Stimulated activated CD4-positive, alpha-beta T cell treated with anti-CD3 and anti-CD28 coated beads, Interleukin-15, amount 100 ng/mL, for 1 hour (primary cell): ENCODE measurements around the gene CREB1.
"Not testable (repeated sequence)": the region's sequence is repeated elsewhere in the genome, so short reads cannot be mapped to it uniquely, and the experiment has no call there.

Experiments
- DNase-seq, 2 donors: peaks; one replicate each; pipeline ENCODE4 v3.0.0-alpha.2; 2020; ENCODE audit warnings: low read depth in 1 of 2, low spot score in 1 of 2

CREB1 gene

GRCh38 chr2:207614824-207615223 lies 85.1 kb downstream of the CREB1 start:
- no peak for DNase-seq

DNA sequence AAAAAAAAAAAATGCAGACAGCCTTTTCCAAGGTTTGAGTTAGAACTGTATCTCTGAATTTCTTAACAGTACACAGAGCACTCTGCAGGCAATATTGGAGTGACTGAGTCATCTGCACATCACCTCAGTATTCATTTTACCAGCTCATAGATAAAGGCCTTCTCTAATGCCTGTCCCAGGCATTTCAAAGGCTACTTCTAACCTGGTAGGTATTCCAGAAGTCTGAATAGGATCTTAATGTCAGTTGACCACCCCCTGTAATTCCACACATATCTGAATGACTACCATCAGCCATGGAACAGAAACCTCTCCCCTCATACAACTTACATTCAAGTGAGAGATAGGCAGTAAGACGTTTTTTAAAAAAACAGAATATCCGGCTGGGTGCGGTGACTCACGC lies 86.4 kb downstream of the CREB1 start:
- DNase-seq: no peak

GRCh38 chr2:207617011-207617671 lies 87.4 kb downstream of the CREB1 start:
- no peak for DNase-seq

DNA sequence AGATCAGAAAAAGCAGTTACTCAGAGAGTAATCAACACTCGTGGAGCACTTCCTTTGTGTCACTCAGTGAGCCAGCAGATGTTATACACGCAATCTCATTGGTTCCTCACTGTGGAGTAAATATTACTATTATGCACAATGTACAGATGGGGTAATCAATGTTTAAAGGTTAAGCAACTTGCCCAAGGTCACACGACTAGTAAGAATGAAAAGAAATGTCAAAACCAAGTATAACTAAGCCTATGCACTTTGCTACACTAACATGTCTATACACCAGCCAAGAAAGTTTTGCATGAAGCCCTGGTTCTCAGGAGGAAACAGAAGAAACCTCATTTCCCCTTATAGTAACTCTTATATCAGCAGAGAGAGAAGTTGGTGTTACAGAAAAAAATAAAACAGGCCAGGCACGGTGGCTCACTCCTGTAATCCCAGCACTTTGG lies 90.0 kb downstream of the CREB1 start:
- no peak for DNase-seq

GRCh38 chr2:207621501-207622039 lies 91.8 kb downstream of the CREB1 start:
- DNase-seq: no peak

- DNase-seq: peak; percentile 22 to 49
Observed at GRCh38 chr2:207624185-207625013, 94.6 kb downstream of the CREB1 start.

DNA sequence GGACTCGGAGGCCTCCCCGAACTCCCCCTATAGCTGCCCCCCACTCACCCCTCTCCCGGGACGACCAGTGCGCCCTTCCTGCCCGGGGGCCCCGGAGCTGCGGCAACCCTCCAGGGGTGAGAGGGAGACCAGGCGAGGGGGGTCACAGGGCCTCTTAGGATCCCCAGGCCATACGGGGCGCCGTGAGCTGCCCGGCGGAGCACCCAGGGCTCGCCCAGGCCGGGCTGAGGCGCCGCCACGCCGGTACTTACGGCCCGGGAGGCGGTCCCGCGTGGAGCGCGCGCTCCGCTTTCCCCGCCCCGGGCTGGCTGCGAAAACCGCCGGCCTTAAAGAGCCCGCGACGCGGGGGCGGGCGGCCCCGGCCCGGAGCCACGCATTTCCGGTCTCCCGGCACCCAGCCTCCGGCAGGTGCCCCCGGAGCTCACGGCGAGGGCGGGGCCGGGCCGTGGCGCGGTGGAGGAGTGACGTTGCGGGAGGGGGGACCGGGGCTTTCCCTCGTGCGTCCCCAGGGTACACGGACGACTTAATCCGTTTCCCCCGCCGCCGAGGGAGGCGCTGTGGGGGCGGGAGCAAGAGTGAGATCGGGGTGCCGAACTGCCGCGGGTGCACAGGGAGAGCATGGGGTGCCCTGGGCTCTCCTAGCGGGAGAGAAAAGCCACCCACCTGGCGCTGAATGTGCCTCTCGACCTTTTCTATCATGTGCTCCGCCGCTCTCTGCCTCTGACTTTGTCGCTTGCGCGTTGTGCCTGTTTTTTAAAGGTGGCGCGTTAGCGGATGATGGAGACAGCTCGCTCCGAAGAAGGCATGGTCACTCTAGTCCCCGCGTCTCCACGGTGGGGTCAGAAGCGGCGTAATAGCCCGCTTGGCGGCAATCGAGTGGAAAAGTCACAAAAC lies 95.5 kb downstream of the CREB1 start, which contains the start of gene METTL21A:
METTL21A (minus strand) TSS at position 381 of the 894 bp plus-strand sequence. CDS start 1,019 bp downstream, outside the sequence.
- peak; percentile 90 to 91 for DNase-seq

- DNase-seq: no peak
Observed at GRCh38 chr2:207629553-207629952, 99.8 kb downstream of the CREB1 start.

- no peak for DNase-seq
Observed at GRCh38 chr2:207630491-207630890, 100.7 kb downstream of the CREB1 start.

DNA sequence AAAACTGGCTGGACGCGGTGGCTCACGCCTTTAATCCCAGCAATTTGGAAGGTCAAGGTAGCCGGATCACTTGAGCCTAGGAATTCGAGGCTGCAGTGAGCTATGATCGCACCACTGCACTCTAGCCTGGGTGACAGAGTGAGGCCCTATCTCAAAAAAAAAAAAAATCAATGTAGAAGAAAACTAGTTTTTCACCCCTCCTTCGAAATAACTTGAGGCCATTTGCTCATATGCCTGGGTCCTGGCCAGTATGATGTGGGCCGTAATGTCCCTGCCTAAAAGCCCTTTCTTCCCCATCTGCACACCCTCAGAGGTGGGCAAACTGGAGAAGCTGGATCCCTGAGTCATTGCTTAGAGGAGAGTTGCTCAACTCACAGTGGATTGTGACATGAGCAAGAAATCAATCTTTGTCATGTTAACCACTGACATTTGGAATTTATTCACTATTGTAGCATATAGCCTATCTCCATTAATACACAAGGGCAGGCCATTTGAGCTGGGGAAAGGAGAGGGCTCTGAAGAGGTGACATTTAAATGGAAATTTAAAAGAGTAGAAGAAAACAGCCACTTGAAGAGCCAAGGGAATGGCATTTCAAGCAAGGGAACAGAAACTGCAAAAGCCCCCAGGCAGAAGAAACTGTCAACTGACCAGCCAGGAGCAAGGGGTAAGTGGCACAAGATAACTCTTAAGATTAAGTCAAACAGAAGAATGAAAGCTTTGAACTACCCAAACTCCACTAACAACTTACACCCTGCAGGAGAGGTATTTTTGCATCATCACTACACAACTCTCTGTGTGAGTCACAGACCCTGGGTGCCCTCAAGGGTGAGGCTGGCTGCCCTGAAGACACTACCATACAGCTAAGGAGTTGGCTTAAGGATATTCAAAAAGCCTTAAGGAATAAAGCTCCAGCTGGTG lies 103.1 kb downstream of the CREB1 start:
- DNase-seq: no peak

- DNase-seq: no peak
Observed at GRCh38 chr2:207633686-207634085, 103.9 kb downstream of the CREB1 start.

DNA sequence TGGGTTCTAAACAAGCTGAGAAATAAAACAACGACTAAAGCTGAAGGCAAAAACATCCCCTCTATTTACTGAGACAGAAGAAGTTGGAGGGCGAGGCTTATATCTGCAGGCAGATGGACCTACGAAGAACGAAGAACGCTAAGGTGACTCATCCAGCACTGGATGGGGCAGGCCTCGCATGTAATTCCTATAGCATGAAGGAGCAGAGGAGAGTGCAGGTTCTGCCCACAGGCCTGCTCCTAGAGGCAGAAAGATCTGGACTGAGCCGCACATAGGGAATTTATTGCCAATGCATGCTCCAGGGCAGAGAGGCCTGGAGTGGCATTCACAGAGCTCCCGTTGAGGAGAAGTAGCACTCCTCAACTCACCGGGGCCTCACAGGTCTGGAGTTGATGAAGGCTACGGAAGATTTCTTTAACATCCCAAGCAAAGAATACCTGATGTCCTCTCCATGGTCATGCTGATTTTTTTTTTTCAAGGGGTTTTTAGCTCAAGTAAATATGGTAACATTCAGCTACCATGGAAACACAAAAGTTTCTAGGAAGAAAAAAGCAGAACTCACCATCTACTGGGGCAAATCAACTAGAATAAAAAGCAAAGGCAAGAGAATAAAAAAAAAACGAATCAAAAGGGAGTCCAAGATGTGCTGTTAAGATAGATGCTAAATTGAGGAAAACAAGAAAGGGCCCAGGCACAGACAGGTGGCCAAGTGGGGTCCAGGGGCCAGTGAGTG lies 105.9 kb downstream of the CREB1 start:
- DNase-seq: no peak

- not testable (repeated sequence) for DNase-seq
Observed at GRCh38 chr2:207639288-207639687, 109.5 kb downstream of the CREB1 start.

GRCh38 chr2:207640160-207640559 lies 110.4 kb downstream of the CREB1 start:
- DNase-seq: no peak

- DNase-seq: no peak
Observed at GRCh38 chr2:207640661-207641060, 110.9 kb downstream of the CREB1 start.

DNA sequence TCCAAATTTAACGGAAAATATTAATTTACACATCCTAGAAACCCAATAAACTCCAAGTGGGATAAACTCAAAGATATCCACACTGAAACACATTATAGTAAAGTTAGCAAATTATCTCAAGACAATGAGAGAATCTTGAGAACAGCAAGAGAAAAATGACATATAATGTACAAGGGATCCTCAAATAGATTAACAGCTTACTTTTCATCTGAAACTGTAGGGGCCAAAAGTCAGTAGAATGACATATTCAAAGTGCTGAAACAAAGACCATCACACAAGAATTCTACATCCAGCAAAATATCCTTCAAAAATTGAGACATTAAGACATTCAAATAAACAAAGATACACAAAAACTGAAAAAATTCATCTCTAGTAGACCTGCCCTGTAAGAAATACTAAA lies 114.1 kb downstream of the CREB1 start:
- no peak for DNase-seq

GRCh38 chr2:207646582-207646981 lies 116.8 kb downstream of the CREB1 start:
- not testable (repeated sequence) for DNase-seq
